Measurements from ENCODE around the gene AP1S3. TPM values are rescaled to one million over a fixed set of nuclear protein-coding genes. Genes with fewer than 3 reads are reported as not detected.

The AP1S3 gene
- total RNA-seq, 1 donor from 2014 or later, result 16.8 TPM

DNA sequence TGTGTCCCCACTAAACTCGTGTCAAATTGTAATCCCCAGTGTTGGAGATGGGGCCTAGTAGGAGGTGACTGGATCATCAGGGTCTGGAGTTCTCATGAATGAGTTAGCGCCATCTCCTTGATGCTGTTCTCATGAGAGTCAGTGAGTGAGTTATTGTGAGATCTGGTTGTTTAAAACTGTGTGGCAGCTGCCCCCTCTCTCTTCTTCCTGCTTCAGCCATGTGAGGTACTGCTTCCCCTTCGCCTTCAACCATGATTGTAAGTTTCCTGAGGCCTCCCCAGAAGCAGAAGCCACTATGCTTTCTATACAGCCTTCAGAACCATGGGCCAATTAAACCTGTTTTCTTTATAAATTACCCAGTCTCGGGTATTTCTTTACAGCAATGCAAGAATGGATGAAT lies 50.4 kb downstream of the AP1S3 start:
- Histone ChIP-seq H3K27ac (no peak overlapping the region), H3K9me3 (no peaks in the 10 kb centered on the region), H3K27me3 (no peaks in the 10 kb centered on the region), H3K36me3 (no peaks in the 10 kb centered on the region), H3K4me1 (no peaks in the 10 kb centered on the region), H3K4me3 (no peak overlapping the region)
- no peak for DNase-seq
- intact Hi-C loops (cut with DNase I), result no loop called here
- TF ChIP-seq CTCF (IDR thresholded peaks at IDR 0.05), result no peak
- no peak for ATAC-seq

DNA sequence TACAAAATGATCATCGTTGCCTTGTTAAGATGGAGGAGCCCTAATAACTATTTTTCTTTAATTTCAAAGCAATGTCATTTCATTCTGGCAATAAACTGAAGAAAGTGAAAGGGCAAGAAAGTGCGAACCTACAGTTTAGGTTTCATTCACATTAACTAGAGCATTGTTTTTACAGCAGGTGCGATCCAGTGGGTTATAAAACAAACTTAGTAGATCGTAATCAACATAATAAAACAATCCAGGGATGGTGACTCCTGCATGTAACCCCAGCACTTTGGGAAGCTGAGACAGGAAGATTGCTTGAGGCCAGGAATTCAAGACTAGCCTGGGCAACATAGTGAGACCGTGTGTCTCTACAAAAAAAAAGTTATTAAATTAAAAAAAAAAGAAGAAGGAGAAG lies 51.1 kb downstream of the AP1S3 start:
- Histone ChIP-seq H3K4me3 (no peak overlapping the region), H3K4me1 (no peaks in the 10 kb centered on the region), H3K36me3 (no peaks in the 10 kb centered on the region), H3K27ac (no peak overlapping the region), H3K27me3 (no peaks in the 10 kb centered on the region), H3K9me3 (no peaks in the 10 kb centered on the region)
- DNase-seq, result no peak
- intact Hi-C loops (cut with DNase I), result no loop called here
- ATAC-seq, result no peak
- TF ChIP-seq CTCF (IDR thresholded peaks at IDR 0.05), result no peak

GRCh38 chr2:223784221-223784772 lies 53.1 kb downstream of the AP1S3 start:
- intact Hi-C loops (cut with DNase I), result no loop called here
- no peaks in the 10 kb centered on the region for H3K27me3 ChIP-seq
- H3K27ac ChIP-seq, result no peak overlapping the region
- H3K9me3 ChIP-seq, result no peaks in the 10 kb centered on the region
- DNase-seq, result no peak
- no peaks in the 10 kb centered on the region for H3K4me1 ChIP-seq
- peak; percentile 38 for ATAC-seq
- H3K4me3 ChIP-seq, result no peak overlapping the region
- H3K36me3 ChIP-seq, result no peaks in the 10 kb centered on the region
- no peak for TF ChIP-seq CTCF (IDR thresholded peaks at IDR 0.05)

DNA sequence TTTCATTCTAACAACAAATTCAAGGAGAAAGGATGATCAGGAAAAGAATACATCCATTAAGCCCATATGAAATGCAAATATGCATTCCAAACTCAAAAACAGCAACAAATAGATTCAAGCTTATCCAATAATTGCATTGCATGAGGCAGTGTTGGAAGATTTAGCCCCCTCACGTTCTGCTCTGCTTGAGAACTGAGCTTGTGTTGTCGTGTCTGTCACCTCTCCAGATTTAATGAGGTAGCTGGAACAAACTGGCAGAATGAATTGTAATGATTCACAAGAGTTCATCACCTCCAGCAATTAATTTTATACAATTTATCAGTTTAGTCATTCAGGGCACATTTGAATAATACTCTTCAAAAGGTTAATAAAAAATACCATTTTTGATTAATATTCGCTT lies 54.8 kb downstream of the AP1S3 start:
- DNase-seq, result no peak
- no peak for ATAC-seq
- no peak for TF ChIP-seq CTCF (IDR thresholded peaks at IDR 0.05)

GRCh38 chr2:223781560-223781959 lies 55.8 kb downstream of the AP1S3 start:
- Histone ChIP-seq H3K4me3 (no peak overlapping the region), H3K9me3 (no peaks in the 10 kb centered on the region), H3K36me3 (peaks cover 1% of the 10 kb centered on the region), H3K27ac (no peak overlapping the region), H3K27me3 (no peaks in the 10 kb centered on the region), H3K4me1 (no peaks in the 10 kb centered on the region)
- TF ChIP-seq CTCF (IDR thresholded peaks at IDR 0.05), result no peak
- ATAC-seq, result no peak
- intact Hi-C loops (cut with DNase I), result no loop called here
- DNase-seq, result no peak

More for the DNA sequence above, 54.8 kb downstream of the AP1S3 start:
- no peaks in the 10 kb centered on the region for H3K27me3 ChIP-seq
- no peak overlapping the region for H3K4me3 ChIP-seq
- no peaks in the 10 kb centered on the region for H3K36me3 ChIP-seq
- no peaks in the 10 kb centered on the region for H3K4me1 ChIP-seq
- intact Hi-C loops (cut with DNase I), result no loop called here
- H3K27ac ChIP-seq, result no peak overlapping the region
- H3K9me3 ChIP-seq, result no peaks in the 10 kb centered on the region

DNA sequence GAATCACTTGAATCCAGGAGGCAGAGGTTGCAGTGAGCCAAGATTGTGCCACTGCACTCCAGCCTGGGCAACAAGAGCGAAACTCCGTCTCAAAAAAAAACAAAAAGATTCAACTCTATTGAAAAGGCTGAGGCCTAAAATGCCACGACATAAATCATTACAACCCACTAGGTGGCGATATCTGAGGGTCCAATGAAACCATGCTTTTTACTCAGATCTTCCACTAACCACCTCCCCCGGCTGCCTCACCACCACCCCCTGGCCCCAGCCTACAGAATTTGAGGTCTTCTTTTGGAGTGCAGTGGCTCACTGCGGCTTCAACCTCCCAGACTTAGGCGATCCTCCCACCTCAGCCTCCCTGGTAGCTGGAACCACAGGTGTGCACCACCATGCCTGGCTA lies 57.5 kb downstream of the AP1S3 start:
- Histone ChIP-seq H3K27me3 (no peaks in the 10 kb centered on the region), H3K4me1 (no peaks in the 10 kb centered on the region), H3K36me3 (peaks cover 7% of the 10 kb centered on the region), H3K4me3 (no peak overlapping the region), H3K9me3 (no peaks in the 10 kb centered on the region), H3K27ac (no peak overlapping the region)
- TF ChIP-seq CTCF (IDR thresholded peaks at IDR 0.05), result peak; percentile 30
- DNase-seq (no peak), ATAC-seq (peak; percentile 63)
- intact Hi-C loops (cut with DNase I), result no loop called here
